Measurements from ENCODE around the gene SLC48A1.

DNA sequence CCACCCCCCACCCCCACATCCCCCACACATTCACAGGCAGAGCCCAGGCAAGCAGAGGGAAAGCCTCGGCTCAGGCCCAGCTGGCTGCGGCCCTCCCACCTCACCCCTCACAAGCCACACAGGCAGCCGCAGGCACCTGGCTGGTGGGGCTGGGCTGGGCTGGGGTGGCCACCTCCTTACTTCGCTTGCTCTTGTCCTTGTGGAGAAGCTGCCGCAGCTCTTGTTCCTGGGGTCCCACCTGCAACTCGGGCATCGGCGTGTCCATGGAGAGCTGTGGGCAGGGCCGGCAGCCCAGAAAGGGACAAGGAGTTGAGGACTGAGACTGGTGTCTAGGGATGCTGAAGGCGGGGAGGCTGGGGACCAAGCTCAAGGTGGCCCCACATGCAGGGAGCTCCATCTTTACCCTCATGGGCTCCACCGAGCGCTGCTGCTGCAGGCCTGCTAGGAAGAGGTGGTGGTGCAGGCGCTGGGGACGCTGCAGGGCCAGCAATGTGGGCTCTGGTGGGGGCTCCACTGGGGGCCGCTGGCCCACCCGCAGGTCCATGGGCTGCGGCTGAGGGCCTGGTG lies 25.4 kb downstream of the SLC48A1 start:
- TF ChIP-seq ISL1 (CRISPR knock-in tag; IDR thresholded peaks at IDR 0.05) = no peak
- TF ChIP-seq ZFP30 (CRISPR knock-in tag; IDR thresholded peaks at IDR 0.05) = no peak
- TF ChIP-seq, protein P1, sequence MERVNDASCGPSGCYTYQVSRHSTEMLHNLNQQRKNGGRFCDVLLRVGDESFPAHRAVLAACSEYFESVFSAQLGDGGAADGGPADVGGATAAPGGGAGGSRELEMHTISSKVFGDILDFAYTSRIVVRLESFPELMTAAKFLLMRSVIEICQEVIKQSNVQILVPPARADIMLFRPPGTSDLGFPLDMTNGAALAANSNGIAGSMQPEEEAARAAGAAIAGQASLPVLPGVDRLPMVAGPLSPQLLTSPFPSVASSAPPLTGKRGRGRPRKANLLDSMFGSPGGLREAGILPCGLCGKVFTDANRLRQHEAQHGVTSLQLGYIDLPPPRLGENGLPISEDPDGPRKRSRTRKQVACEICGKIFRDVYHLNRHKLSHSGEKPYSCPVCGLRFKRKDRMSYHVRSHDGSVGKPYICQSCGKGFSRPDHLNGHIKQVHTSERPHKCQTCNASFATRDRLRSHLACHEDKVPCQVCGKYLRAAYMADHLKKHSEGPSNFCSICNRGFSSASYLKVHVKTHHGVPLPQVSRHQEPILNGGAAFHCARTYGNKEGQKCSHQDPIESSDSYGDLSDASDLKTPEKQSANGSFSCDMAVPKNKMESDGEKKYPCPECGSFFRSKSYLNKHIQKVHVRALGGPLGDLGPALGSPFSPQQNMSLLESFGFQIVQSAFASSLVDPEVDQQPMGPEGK (CRISPR knock-in tag; IDR thresholded peaks at IDR 0.05; ENCODE audit: borderline replicate concordance) = no peak
- no peak for TF ChIP-seq ZNF70 (CRISPR knock-in tag; IDR thresholded peaks at IDR 0.05)
- no peak for TF ChIP-seq TCF4 (CRISPR knock-in tag; IDR thresholded peaks at IDR 0.05; ENCODE audit: borderline replicate concordance)
- no peak for TF ChIP-seq ZC3H10 (CRISPR knock-in tag; IDR thresholded peaks at IDR 0.05)
- TF ChIP-seq ESRRG (CRISPR knock-in tag; IDR thresholded peaks at IDR 0.05) = no peak

Measured in SK-N-SH treated with all-trans-retinoic acid at 6 μM for 48 hours (cell line).